Measurements from ENCODE around the gene WRAP73.

The WRAP73 gene

GRCh38 chr1:3651026-3651929 is 1.4 kb upstream of the WRAP73 start:
- H3K9me3 ChIP-seq (ENCODE audit: control insufficient read depth, low read depth, low read length) = no peaks in the 10 kb centered on the region
- H3K27ac ChIP-seq (ENCODE audit: low read length) = no peak overlapping the region
- H3K9ac ChIP-seq (ENCODE audit: low read length) = no peak overlapping the region
- H3K27me3 ChIP-seq (ENCODE audit: control insufficient read depth, insufficient read depth, low read length) = peaks cover 70% of the 10 kb centered on the region
- H3K36me3 ChIP-seq (ENCODE audit: control insufficient read depth, low read depth, low read length) = peaks cover 8% of the 10 kb centered on the region
- H3K4me1 ChIP-seq (ENCODE audit: control insufficient read depth, low read depth, low read length) = peaks cover 4% of the 10 kb centered on the region
- peak overlapping the region; percentile 50 for H3K4me3 ChIP-seq (ENCODE audit: low read length)

GRCh38 chr1:3650248-3651025 is 534 bp upstream of the WRAP73 start:
- Histone ChIP-seq H3K4me3 (ENCODE audit: low read length) (peak overlapping the region; percentile 84), H3K4me1 (ENCODE audit: control insufficient read depth, low read depth, low read length) (peaks cover 4% of the 10 kb centered on the region), H3K27ac (ENCODE audit: low read length) (no peak overlapping the region), H3K36me3 (ENCODE audit: control insufficient read depth, low read depth, low read length) (peaks cover 8% of the 10 kb centered on the region), H3K9me3 (ENCODE audit: control insufficient read depth, low read depth, low read length) (no peaks in the 10 kb centered on the region), H3K27me3 (ENCODE audit: control insufficient read depth, insufficient read depth, low read length) (peaks cover 61% of the 10 kb centered on the region), H3K9ac (ENCODE audit: low read length) (no peak overlapping the region)

GRCh38 chr1:3646596-3646995 is 3.3 kb downstream of the WRAP73 start:
- Histone ChIP-seq H3K4me1 (ENCODE audit: control insufficient read depth, low read depth, low read length) (peaks cover 4% of the 10 kb centered on the region), H3K27ac (ENCODE audit: low read length) (no peak overlapping the region), H3K27me3 (ENCODE audit: control insufficient read depth, insufficient read depth, low read length) (peaks cover 23% of the 10 kb centered on the region), H3K9me3 (ENCODE audit: control insufficient read depth, low read depth, low read length) (no peaks in the 10 kb centered on the region), H3K9ac (ENCODE audit: low read length) (no peak overlapping the region), H3K36me3 (ENCODE audit: control insufficient read depth, low read depth, low read length) (peaks cover 13% of the 10 kb centered on the region), H3K4me3 (ENCODE audit: low read length) (no peak overlapping the region)

GRCh38 chr1:3645666-3646355 is 4.1 kb downstream of the WRAP73 start:
- H3K27me3 ChIP-seq (ENCODE audit: control insufficient read depth, insufficient read depth, low read length) = peaks cover 15% of the 10 kb centered on the region
- peaks cover 4% of the 10 kb centered on the region for H3K4me1 ChIP-seq (ENCODE audit: control insufficient read depth, low read depth, low read length)
- no peaks in the 10 kb centered on the region for H3K9me3 ChIP-seq (ENCODE audit: control insufficient read depth, low read depth, low read length)
- no peak overlapping the region for H3K4me3 ChIP-seq (ENCODE audit: low read length)
- no peak overlapping the region for H3K27ac ChIP-seq (ENCODE audit: low read length)
- H3K36me3 ChIP-seq (ENCODE audit: control insufficient read depth, low read depth, low read length) = peaks cover 13% of the 10 kb centered on the region
- no peak overlapping the region for H3K9ac ChIP-seq (ENCODE audit: low read length)

- no peaks in the 10 kb centered on the region for H3K9me3 ChIP-seq (ENCODE audit: control insufficient read depth, low read depth, low read length)
- H3K4me1 ChIP-seq (ENCODE audit: control insufficient read depth, low read depth, low read length) = peaks cover 4% of the 10 kb centered on the region
- H3K27me3 ChIP-seq (ENCODE audit: control insufficient read depth, insufficient read depth, low read length) = peaks cover 9% of the 10 kb centered on the region
- peaks cover 13% of the 10 kb centered on the region for H3K36me3 ChIP-seq (ENCODE audit: control insufficient read depth, low read depth, low read length)
- no peak overlapping the region for H3K9ac ChIP-seq (ENCODE audit: low read length)
- H3K4me3 ChIP-seq (ENCODE audit: low read length) = no peak overlapping the region
- no peak overlapping the region for H3K27ac ChIP-seq (ENCODE audit: low read length)
Observed at GRCh38 chr1:3645247-3645646, 4.7 kb downstream of the WRAP73 start.

GRCh38 chr1:3644273-3644672 is 5.6 kb downstream of the WRAP73 start:
- Histone ChIP-seq H3K4me1 (ENCODE audit: control insufficient read depth, low read depth, low read length) (peaks cover 3% of the 10 kb centered on the region), H3K9ac (ENCODE audit: low read length) (no peak overlapping the region), H3K4me3 (ENCODE audit: low read length) (no peak overlapping the region), H3K36me3 (ENCODE audit: control insufficient read depth, low read depth, low read length) (peaks cover 13% of the 10 kb centered on the region), H3K9me3 (ENCODE audit: control insufficient read depth, low read depth, low read length) (no peaks in the 10 kb centered on the region), H3K27me3 (ENCODE audit: control insufficient read depth, insufficient read depth, low read length) (peaks cover 5% of the 10 kb centered on the region), H3K27ac (ENCODE audit: low read length) (no peak overlapping the region)

GRCh38 chr1:3642919-3643675 is 6.8 kb downstream of the WRAP73 start:
- Histone ChIP-seq H3K4me1 (ENCODE audit: control insufficient read depth, low read depth, low read length) (no peaks in the 10 kb centered on the region), H3K27me3 (ENCODE audit: control insufficient read depth, insufficient read depth, low read length) (no peaks in the 10 kb centered on the region), H3K9me3 (ENCODE audit: control insufficient read depth, low read depth, low read length) (no peaks in the 10 kb centered on the region), H3K36me3 (ENCODE audit: control insufficient read depth, low read depth, low read length) (peaks cover 13% of the 10 kb centered on the region), H3K9ac (ENCODE audit: low read length) (no peak overlapping the region), H3K27ac (ENCODE audit: low read length) (no peak overlapping the region), H3K4me3 (ENCODE audit: low read length) (no peak overlapping the region)

- Histone ChIP-seq H3K36me3 (ENCODE audit: control insufficient read depth, low read depth, low read length) (peaks cover 10% of the 10 kb centered on the region), H3K9me3 (ENCODE audit: control insufficient read depth, low read depth, low read length) (no peaks in the 10 kb centered on the region), H3K9ac (ENCODE audit: low read length) (no peak overlapping the region), H3K27me3 (ENCODE audit: control insufficient read depth, insufficient read depth, low read length) (no peaks in the 10 kb centered on the region), H3K4me1 (ENCODE audit: control insufficient read depth, low read depth, low read length) (no peaks in the 10 kb centered on the region), H3K4me3 (ENCODE audit: low read length) (no peak overlapping the region), H3K27ac (ENCODE audit: low read length) (no peak overlapping the region)
Observed at GRCh38 chr1:3641816-3642215, 8.1 kb downstream of the WRAP73 start.

- H3K9me3 ChIP-seq (ENCODE audit: control insufficient read depth, low read depth, low read length) = no peaks in the 10 kb centered on the region
- H3K4me1 ChIP-seq (ENCODE audit: control insufficient read depth, low read depth, low read length) = no peaks in the 10 kb centered on the region
- H3K9ac ChIP-seq (ENCODE audit: low read length) = no peak overlapping the region
- peaks cover 5% of the 10 kb centered on the region for H3K36me3 ChIP-seq (ENCODE audit: control insufficient read depth, low read depth, low read length)
- no peaks in the 10 kb centered on the region for H3K27me3 ChIP-seq (ENCODE audit: control insufficient read depth, insufficient read depth, low read length)
- H3K27ac ChIP-seq (ENCODE audit: low read length) = no peak overlapping the region
- no peak overlapping the region for H3K4me3 ChIP-seq (ENCODE audit: low read length)
Observed at GRCh38 chr1:3641046-3641760, 8.7 kb downstream of the WRAP73 start.

GRCh38 chr1:3640121-3640837 is 9.6 kb downstream of the WRAP73 start:
- H3K9ac ChIP-seq (ENCODE audit: low read length) = no peak overlapping the region
- H3K27me3 ChIP-seq (ENCODE audit: control insufficient read depth, insufficient read depth, low read length) = no peaks in the 10 kb centered on the region
- no peaks in the 10 kb centered on the region for H3K9me3 ChIP-seq (ENCODE audit: control insufficient read depth, low read depth, low read length)
- H3K27ac ChIP-seq (ENCODE audit: low read length) = no peak overlapping the region
- peaks cover 11% of the 10 kb centered on the region for H3K36me3 ChIP-seq (ENCODE audit: control insufficient read depth, low read depth, low read length)
- H3K4me3 ChIP-seq (ENCODE audit: low read length) = no peak overlapping the region
- no peaks in the 10 kb centered on the region for H3K4me1 ChIP-seq (ENCODE audit: control insufficient read depth, low read depth, low read length)
